Measurements from ENCODE around the gene ARL15.

GRCh38 chr5:54009357-54009756 lies 301.0 kb downstream of the ARL15 start:
- TF ChIP-seq POU2F2 (IDR thresholded peaks at IDR 0.05; ENCODE audit: low read depth, low read length) (no peak), TAF1 (IDR thresholded peaks at IDR 0.05; ENCODE audit: low read depth, low read length) (no peak), POLR2A (IDR thresholded peaks at IDR 0.05; ENCODE audit: low read depth, low read length) (no peak), POLR2AphosphoS5 (IDR thresholded peaks at IDR 0.05; ENCODE audit: low read depth, low read length) (no peak), SPI1 (IDR thresholded peaks at IDR 0.05; ENCODE audit: low read depth, low read length) (no peak)

Data from GM12891 (cell line).